Ascending aorta (tissue), 2 donors: ENCODE measurements around the gene SEPTIN2. TPM values are rescaled to one million over a fixed set of nuclear protein-coding genes. Genes with fewer than 3 reads are reported as not detected.
"Not testable (repeated sequence)": the region's sequence is repeated elsewhere in the genome, so short reads cannot be mapped to it uniquely, and the experiment has no call there.

ENCODE experiments used
- DNase-seq, 2 donors: peaks; one replicate each; pipeline ENCODE4 v3.0.0-alpha.2; 2019; ENCODE audit warnings: low spot score in 2 of 2
- H3K27ac ChIP-seq, 2 donors: fragments of 200-600 bp; sonication (generic); one replicate each; pipeline ENCODE4 v1.5.1; 2016 to 2017; ENCODE audit warnings: mild to moderate bottlenecking in 1 of 2
- H3K27me3 ChIP-seq: fragments of 200-600 bp; sonication (generic); one replicate; pipeline ENCODE4 v1.5.1; 2017
- H3K36me3 ChIP-seq, 2 donors: fragments of 200-600 bp; sonication (generic); one replicate each; pipeline ENCODE4 v1.5.1; 2016
- H3K4me1 ChIP-seq, 2 donors: fragments of 200-600 bp; sonication (generic); one replicate each; pipeline ENCODE4 v1.5.1; 2016 to 2017; ENCODE audit warnings: mild to moderate bottlenecking in 1 of 2
- H3K4me3 ChIP-seq, 2 donors: fragments of 200-600 bp; sonication (generic); one replicate each; pipeline ENCODE4 v1.5.1; 2016 to 2017; ENCODE audit warnings: mild to moderate bottlenecking in 1 of 2
- H3K9me3 ChIP-seq, 2 donors: fragments of 200-600 bp; sonication (generic); one replicate each; pipeline ENCODE4 v1.5.1; 2016
- CTCF ChIP-seq, 3 experiments: fragments of 200-600 bp in 2 of 3; fragments of 450-650 bp in 1 of 3; sonication (generic) in 2 of 3; IDR thresholded peaks; one replicate each; pipeline ENCODE4 v1.5.1; 2016 to 2019; ENCODE audit warnings: antibody characterized with exemption in 3 of 3, mild to moderate bottlenecking in 1 of 3, moderate library complexity in 1 of 3
- intact Hi-C: fragments of 100-400 bp; cut with DNase I; formaldehyde crosslinking; loops from one replicate; pipeline ENCODE4 v1.15.1; 2023
- total RNA-seq: library from RNA; depleted of rRNA; stranded (reverse); fragments of >200 nt; gene quantifications from one replicate; pipeline ENCODE4 v1.1.0, GENCODE V29; 2016

Gene SEPTIN2
- total RNA-seq, 1 donor from 2014 or later, result 248 TPM

- Histone ChIP-seq H3K27me3 (no peaks in the 10 kb centered on the region), H3K36me3 (peaks cover 0 to 3% of the 10 kb centered on the region in 2 donors), H3K4me1 (no peaks in the 10 kb centered on the region), H3K27ac (no peak overlapping the region), H3K9me3 (no peaks in the 10 kb centered on the region), H3K4me3 (no peak overlapping the region)
- intact Hi-C loops, result loop anchor here (5.0 kb wide), 1 partner anchor 118 kb away; no protein-coding TSS in a partner anchor
- TF ChIP-seq CTCF (IDR thresholded peaks at IDR 0.05), result no peak
- DNase-seq, result no peak
Observed at GRCh38 chr2:241390301-241391206, 74.8 kb downstream of the SEPTIN2 start.

- intact Hi-C loops, result loop anchor here (1.0 to 5.0 kb wide), 2 partner anchors 36 to 120 kb away; partner anchors contain the start of gene FARP2
- no peak overlapping the region for H3K27ac ChIP-seq
- no peaks in the 10 kb centered on the region for H3K27me3 ChIP-seq
- H3K9me3 ChIP-seq, result no peaks in the 10 kb centered on the region
- DNase-seq, result no peak
- H3K36me3 ChIP-seq, result peaks cover 0 to 3% of the 10 kb centered on the region in 2 donors
- no peak overlapping the region for H3K4me3 ChIP-seq
- TF ChIP-seq CTCF (IDR thresholded peaks at IDR 0.05), result peak; percentile 23 to 61 (median 44)
- H3K4me1 ChIP-seq, result no peaks in the 10 kb centered on the region
Observed at GRCh38 chr2:241391892-241392665, 76.4 kb downstream of the SEPTIN2 start.

- H3K4me3 ChIP-seq, H3K4me1 ChIP-seq, H3K27ac ChIP-seq, DNase-seq, H3K9me3 ChIP-seq, H3K27me3 ChIP-seq, H3K36me3 ChIP-seq: not testable (repeated sequence)
- intact Hi-C loops, result loop anchor here (1.0 to 5.0 kb wide), 2 partner anchors 36 to 120 kb away; partner anchors contain the start of gene FARP2
Observed at GRCh38 chr2:241392753-241393152, 77.0 kb downstream of the SEPTIN2 start.

- H3K4me3 ChIP-seq, result no peak overlapping the region
- H3K27ac ChIP-seq, result no peak overlapping the region
- H3K4me1 ChIP-seq, result no peaks in the 10 kb centered on the region
- intact Hi-C loops, result loop anchor here (5.0 kb wide), 1 partner anchor 121 kb away; no protein-coding TSS in a partner anchor
- peaks cover 0 to 3% of the 10 kb centered on the region in 2 donors for H3K36me3 ChIP-seq
- no peaks in the 10 kb centered on the region for H3K9me3 ChIP-seq
- no peaks in the 10 kb centered on the region for H3K27me3 ChIP-seq
- TF ChIP-seq CTCF (IDR thresholded peaks at IDR 0.05), result no peak
- no peak for DNase-seq
Observed at GRCh38 chr2:241393524-241394196, 77.9 kb downstream of the SEPTIN2 start.

GRCh38 chr2:241396809-241397208, 81.1 kb downstream of the SEPTIN2 start:
- H3K4me3 ChIP-seq, H3K27me3 ChIP-seq, intact Hi-C loops, H3K9me3 ChIP-seq, DNase-seq, H3K36me3 ChIP-seq, H3K27ac ChIP-seq, H3K4me1 ChIP-seq: not testable (repeated sequence)
